Measurements from ENCODE around the gene B4GALT3.

Gene B4GALT3

DNA sequence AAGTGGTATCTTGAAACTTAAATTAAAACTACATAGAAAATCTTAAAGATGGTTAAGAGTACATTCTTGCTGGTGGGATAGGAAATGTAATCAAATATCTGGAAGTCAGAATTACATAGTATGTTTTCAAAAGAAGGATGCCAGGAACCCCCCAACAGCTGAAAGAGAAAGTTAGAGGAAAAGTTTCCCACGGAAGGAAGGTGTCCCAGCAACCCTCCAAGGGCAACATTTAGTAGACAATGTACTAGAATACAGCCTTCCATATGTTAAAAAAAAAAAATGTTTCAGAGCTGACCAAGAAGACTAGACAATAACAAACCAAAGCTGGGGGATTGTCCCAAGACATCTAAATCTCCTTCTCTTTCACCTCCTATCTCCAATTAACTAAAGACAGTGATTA, 47.0 kb downstream of the B4GALT3 start:
- no peak for DNase-seq (ENCODE audit: low read depth, low spot score)

GRCh38 chr1:161128591-161129420, 48.5 kb downstream of the B4GALT3 start:
- no peak for DNase-seq (ENCODE audit: low read depth, low spot score)

GRCh38 chr1:161127649-161128048, 49.7 kb downstream of the B4GALT3 start:
- no peak for DNase-seq (ENCODE audit: low read depth, low spot score)

GRCh38 chr1:161122967-161123366, 54.3 kb downstream of the B4GALT3 start:
- DNase-seq (ENCODE audit: low read depth, low spot score): no peak

DNA sequence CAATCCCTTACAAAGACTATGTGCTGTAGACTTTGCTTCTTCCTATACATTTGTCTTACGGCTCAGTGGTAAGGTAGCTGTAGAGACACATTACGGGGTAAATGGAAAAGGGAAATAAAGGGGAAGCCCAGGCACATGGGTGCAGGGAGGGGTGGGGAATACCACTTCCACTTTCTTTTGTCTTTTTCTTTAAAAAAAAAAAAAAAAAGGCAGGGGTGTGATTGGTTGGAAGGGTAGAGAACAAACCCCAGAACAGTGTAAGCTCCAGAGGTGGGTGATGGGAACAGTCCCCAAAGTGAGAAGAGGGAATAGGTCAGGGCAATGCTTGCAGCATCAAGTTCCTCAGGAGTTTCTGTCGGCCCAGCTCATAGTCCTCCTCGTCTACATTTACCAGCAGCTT, 55.5 kb downstream of the B4GALT3 start:
- DNase-seq (ENCODE audit: low read depth, low spot score): no peak
